Neural progenitor cell (in vitro differentiated cells): Measurements from ENCODE around the gene SLAIN1. TPM values are rescaled to one million over a fixed set of nuclear protein-coding genes. Genes with fewer than 3 reads are reported as not detected.

Source experiments
- DNase-seq: peaks from one replicate; pipeline ENCODE4 v3.0.0-alpha.2; 2016; ENCODE audit warnings: low spot score
- H2AFZ ChIP-seq: fragments of 200-600 bp; sonication (generic); replicated peaks from 2 replicates; pipeline ENCODE4 v1.6.1; 2016; ENCODE audit warnings: antibody characterized with exemption
- H3F3A ChIP-seq: fragments of 200-600 bp; sonication (generic); 2 replicates; pipeline ENCODE4 v1.6.1; 2016; ENCODE audit warnings: antibody characterized with exemption, low read depth
- H3K27ac ChIP-seq: fragments of 200-600 bp; sonication (generic); 2 replicates; pipeline ENCODE4 v1.5.1; 2016; ENCODE audit warnings: mild to moderate bottlenecking
- H3K27me3 ChIP-seq: fragments of 200-600 bp; sonication (generic); 2 replicates; pipeline ENCODE4 v1.6.1; 2016; ENCODE audit warnings: mild to moderate bottlenecking, moderate library complexity
- H3K36me3 ChIP-seq: fragments of 200-600 bp; sonication (generic); 2 replicates; pipeline ENCODE4 v1.5.1; 2016
- H3K4me1 ChIP-seq: fragments of 200-600 bp; sonication (generic); 2 replicates; pipeline ENCODE4 v1.6.1; 2016; ENCODE audit warnings: mixed run types
- H3K4me2 ChIP-seq: fragments of 200-600 bp; sonication (generic); 2 replicates; pipeline ENCODE4 v1.6.1; 2016
- H3K4me3 ChIP-seq: fragments of 200-600 bp; sonication (generic); 2 replicates; pipeline ENCODE4 v1.5.1; 2016
- H3K79me2 ChIP-seq: fragments of 200-600 bp; sonication (generic); 2 replicates; pipeline ENCODE4 v1.6.1; 2016; ENCODE audit warnings: low read depth
- H3K9ac ChIP-seq: fragments of 200-600 bp; sonication (generic); 2 replicates; pipeline ENCODE4 v1.6.1; 2016
- H3K9me3 ChIP-seq: fragments of 200-600 bp; sonication (generic); 2 replicates; pipeline ENCODE4 v1.5.1; 2016; ENCODE audit warnings: low read depth
- H4K20me1 ChIP-seq: fragments of 200-600 bp; sonication (generic); 2 replicates; pipeline ENCODE4 v1.6.1; 2016; ENCODE audit warnings: low read depth
- H3K27ac Mint-ChIP-seq: 3 replicates; pipeline ENCODE4 v1.8.0; 2021; ENCODE audit warnings: mixed read lengths
- H3K27me3 Mint-ChIP-seq: 2 replicates; pipeline ENCODE4 v1.8.0; 2022; ENCODE audit warnings: low read depth, mild to moderate bottlenecking, inconsistent platforms, moderate library complexity, mixed read lengths; ENCODE audit not compliant: insufficient read depth
- H3K36me3 Mint-ChIP-seq: 3 replicates; pipeline ENCODE4 v1.8.0; 2021; ENCODE audit warnings: mixed read lengths
- H3K4me1 Mint-ChIP-seq: 3 replicates; pipeline ENCODE4 v1.8.0; 2021; ENCODE audit warnings: mixed read lengths
- H3K4me3 Mint-ChIP-seq: 3 replicates; pipeline ENCODE4 v1.8.0; 2021; ENCODE audit warnings: mild to moderate bottlenecking, moderate library complexity, mixed read lengths
- H3K9me3 Mint-ChIP-seq: 3 replicates; pipeline ENCODE4 v1.8.0; 2020; ENCODE audit warnings: mixed read lengths
- EZH2 ChIP-seq: fragments of 200-600 bp; sonication (generic); IDR thresholded peaks from 2 replicates; pipeline ENCODE4 v1.6.1; 2017; ENCODE audit warnings: antibody characterized with exemption, mild to moderate bottlenecking, moderate library complexity
- EZH2phosphoT487 ChIP-seq: fragments of 200-600 bp; sonication (generic); IDR thresholded peaks from 2 replicates; pipeline ENCODE4 v1.6.1; 2017; ENCODE audit warnings: antibody characterized with exemption
- total RNA-seq: library from RNA; depleted of rRNA; stranded (reverse); fragments of >200 nt; gene quantifications from 2 replicates; pipeline ENCODE4 v1.2.3, GENCODE V29; 2015; ENCODE audit warnings: low replicate concordance
- TF ChIP-seq, protein P1 (sequence below): fragments of 200-600 bp; sonication (generic); IDR thresholded peaks from 2 replicates; pipeline ENCODE4 v1.5.1; 2017; ENCODE audit warnings: antibody characterized with exemption, mild to moderate bottlenecking

SLAIN1 gene
- total RNA-seq, 1 donor from 2014 or later = 87.2 TPM

DNA sequence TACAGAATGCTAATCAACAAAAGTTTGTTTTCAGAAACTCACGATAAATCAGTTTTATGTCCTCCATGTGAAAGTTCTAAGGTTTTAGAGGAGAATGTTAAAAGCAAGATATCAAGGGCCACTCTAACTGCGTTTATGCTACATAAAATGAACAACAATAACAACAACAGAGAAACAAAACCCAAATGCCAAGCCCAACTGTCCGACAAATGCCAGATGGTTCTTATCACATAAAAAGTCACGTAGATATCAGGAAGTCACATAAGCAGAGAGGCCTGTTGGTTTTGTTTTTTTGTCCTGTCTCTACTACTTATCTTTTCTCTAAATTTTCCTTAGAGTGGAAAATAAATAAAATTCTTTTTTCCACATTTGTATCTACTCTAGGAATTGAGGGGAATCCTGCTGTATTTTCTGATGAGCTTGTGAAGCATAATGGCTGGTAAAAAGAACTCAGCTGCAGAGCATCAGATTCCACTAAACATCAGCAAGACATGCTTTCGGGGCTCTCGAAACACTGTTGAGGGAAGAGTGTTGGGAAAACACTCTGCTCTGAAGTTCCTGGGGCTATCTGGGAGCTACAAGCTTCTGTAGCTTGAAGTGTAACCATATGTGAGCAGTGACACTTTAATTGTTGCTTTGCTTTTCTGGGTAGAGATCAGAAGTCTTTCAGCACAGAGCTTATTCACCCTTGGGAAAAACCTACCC, 110.1 kb downstream of the SLAIN1 start:
- H3K27ac Mint-ChIP-seq = no peak overlapping the region

GRCh38 chr13:77810430-77810829, 112.9 kb downstream of the SLAIN1 start:
- TF ChIP-seq EZH2phosphoT487 = no peak
- TF ChIP-seq, protein P1, sequence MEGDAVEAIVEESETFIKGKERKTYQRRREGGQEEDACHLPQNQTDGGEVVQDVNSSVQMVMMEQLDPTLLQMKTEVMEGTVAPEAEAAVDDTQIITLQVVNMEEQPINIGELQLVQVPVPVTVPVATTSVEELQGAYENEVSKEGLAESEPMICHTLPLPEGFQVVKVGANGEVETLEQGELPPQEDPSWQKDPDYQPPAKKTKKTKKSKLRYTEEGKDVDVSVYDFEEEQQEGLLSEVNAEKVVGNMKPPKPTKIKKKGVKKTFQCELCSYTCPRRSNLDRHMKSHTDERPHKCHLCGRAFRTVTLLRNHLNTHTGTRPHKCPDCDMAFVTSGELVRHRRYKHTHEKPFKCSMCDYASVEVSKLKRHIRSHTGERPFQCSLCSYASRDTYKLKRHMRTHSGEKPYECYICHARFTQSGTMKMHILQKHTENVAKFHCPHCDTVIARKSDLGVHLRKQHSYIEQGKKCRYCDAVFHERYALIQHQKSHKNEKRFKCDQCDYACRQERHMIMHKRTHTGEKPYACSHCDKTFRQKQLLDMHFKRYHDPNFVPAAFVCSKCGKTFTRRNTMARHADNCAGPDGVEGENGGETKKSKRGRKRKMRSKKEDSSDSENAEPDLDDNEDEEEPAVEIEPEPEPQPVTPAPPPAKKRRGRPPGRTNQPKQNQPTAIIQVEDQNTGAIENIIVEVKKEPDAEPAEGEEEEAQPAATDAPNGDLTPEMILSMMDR = peak; percentile 33
- no peaks in the 10 kb centered on the region for H3K79me2 ChIP-seq
- no peaks in the 10 kb centered on the region for H3F3A ChIP-seq
- Mint-ChIP-seq H3K9me3 (peaks cover 12% of the 10 kb centered on the region), H3K4me3 (no peak overlapping the region), H3K27me3 (no peaks in the 10 kb centered on the region), H3K36me3 (no peaks in the 10 kb centered on the region), H3K27ac (no peak overlapping the region), H3K4me1 (no peaks in the 10 kb centered on the region)
- H2AFZ ChIP-seq = no peak overlapping the region
- no peaks in the 10 kb centered on the region for H3K9me3 ChIP-seq
- no peak for DNase-seq
- no peaks in the 10 kb centered on the region for H3K4me1 ChIP-seq
- no peak overlapping the region for H3K4me2 ChIP-seq
- no peaks in the 10 kb centered on the region for H4K20me1 ChIP-seq
- H3K27me3 ChIP-seq = no peaks in the 10 kb centered on the region
- no peak overlapping the region for H3K9ac ChIP-seq
- no peak overlapping the region for H3K4me3 ChIP-seq
- H3K27ac ChIP-seq = no peak overlapping the region
- no peaks in the 10 kb centered on the region for H3K36me3 ChIP-seq

More for the DNA sequence above, 110.1 kb downstream of the SLAIN1 start:
- Histone ChIP-seq H3K9me3 (no peaks in the 10 kb centered on the region), H3K27ac (no peak overlapping the region), H3F3A (no peaks in the 10 kb centered on the region), H3K27me3 (no peaks in the 10 kb centered on the region), H3K9ac (no peak overlapping the region), H3K4me3 (no peak overlapping the region), H3K4me2 (no peak overlapping the region), H3K36me3 (no peaks in the 10 kb centered on the region), H3K4me1 (no peaks in the 10 kb centered on the region), H2AFZ (no peak overlapping the region), H3K79me2 (no peaks in the 10 kb centered on the region), H4K20me1 (no peaks in the 10 kb centered on the region)
- DNase-seq = no peak
- Mint-ChIP-seq H3K4me1 (no peaks in the 10 kb centered on the region), H3K27me3 (no peaks in the 10 kb centered on the region), H3K4me3 (no peak overlapping the region), H3K36me3 (no peaks in the 10 kb centered on the region), H3K9me3 (peaks cover 15% of the 10 kb centered on the region)
- TF ChIP-seq EZH2phosphoT487 = no peak
- no peak for TF ChIP-seq EZH2
- TF ChIP-seq, protein P1 = no peak

DNA sequence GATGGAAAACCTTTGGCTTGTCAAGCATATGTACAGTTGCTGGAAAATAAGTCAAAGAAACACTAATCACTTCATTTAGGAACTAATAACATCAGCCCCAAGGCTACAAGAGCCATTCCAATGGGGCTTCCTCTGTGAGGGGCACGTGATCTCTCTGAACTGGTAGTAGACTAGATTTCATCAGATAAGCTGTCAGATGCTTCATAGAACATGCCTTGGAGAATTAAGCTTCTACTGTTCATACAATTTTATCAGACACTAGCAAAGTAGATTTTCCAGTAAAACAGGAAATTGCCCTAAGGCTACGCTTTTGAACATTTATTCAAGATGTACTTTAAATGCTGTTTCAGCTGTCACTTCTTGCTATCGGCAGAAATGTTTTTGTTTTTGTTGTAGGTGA, 113.4 kb downstream of the SLAIN1 start:
- H3K9me3 ChIP-seq = no peaks in the 10 kb centered on the region
- TF ChIP-seq EZH2 (no peak), EZH2phosphoT487 (no peak)
- TF ChIP-seq, protein P1 = no peak
- no peak for DNase-seq
- H3K4me1 ChIP-seq = no peaks in the 10 kb centered on the region
- no peaks in the 10 kb centered on the region for H3F3A ChIP-seq
- H3K9me3 Mint-ChIP-seq = peaks cover 8% of the 10 kb centered on the region
- H2AFZ ChIP-seq = no peak overlapping the region
- H3K27me3 ChIP-seq = no peaks in the 10 kb centered on the region
- no peaks in the 10 kb centered on the region for H3K36me3 ChIP-seq
- no peaks in the 10 kb centered on the region for H3K79me2 ChIP-seq
- H3K9ac ChIP-seq = no peak overlapping the region
- no peaks in the 10 kb centered on the region for H3K27me3 Mint-ChIP-seq
- H3K4me1 Mint-ChIP-seq = no peaks in the 10 kb centered on the region
- no peak overlapping the region for H3K4me3 Mint-ChIP-seq
- H3K4me2 ChIP-seq = no peak overlapping the region
- H3K4me3 ChIP-seq = no peak overlapping the region
- no peak overlapping the region for H3K27ac Mint-ChIP-seq
- no peak overlapping the region for H3K27ac ChIP-seq
- no peaks in the 10 kb centered on the region for H4K20me1 ChIP-seq
- H3K36me3 Mint-ChIP-seq = no peaks in the 10 kb centered on the region
